Gastroesophageal sphincter (tissue), 4 donors: ENCODE measurements around the gene APOL1. TPM values are rescaled to one million over a fixed set of nuclear protein-coding genes. Genes with fewer than 3 reads are reported as not detected.

ENCODE experiments used
- ATAC-seq: fragments of 150-250 bp; one replicate; pipeline ENCODE4 v1.9.1; 2016; ENCODE audit warnings: mild to moderate bottlenecking, moderate library complexity
- H3K27ac ChIP-seq, 4 donors: fragments of 200-600 bp; sonication (generic) in 3 of 4; 1 replicate in 3 of 4; 2 replicates in 1 of 4; pipeline ENCODE4 v1.5.1; 2016 to 2019
- H3K27me3 ChIP-seq: fragments of 200-600 bp; sonication (generic); one replicate; pipeline ENCODE4 v1.5.1; 2019
- H3K36me3 ChIP-seq, 2 donors: fragments of 200-600 bp; sonication (generic); one replicate each; pipeline ENCODE4 v1.5.1; 2019; ENCODE audit warnings: control low read depth in 1 of 2
- H3K4me1 ChIP-seq, 3 donors: fragments of 200-600 bp; sonication (generic); 1 replicate in 2 of 3; 2 replicates in 1 of 3; pipeline ENCODE4 v1.5.1; 2016 to 2019; ENCODE audit warnings: control low read depth in 2 of 3
- H3K4me3 ChIP-seq, 2 donors: fragments of 200-600 bp; sonication (generic); one replicate each; pipeline ENCODE4 v1.5.1; 2019; ENCODE audit warnings: mild to moderate bottlenecking in 1 of 2, moderate library complexity in 1 of 2
- H3K9me3 ChIP-seq, 3 donors: fragments of 200-600 bp; sonication (generic); one replicate each; pipeline ENCODE4 v1.5.1; 2017 to 2019; ENCODE audit warnings: control low read depth in 2 of 3
- EP300 ChIP-seq: sonication (generic); formaldehyde crosslinking; IDR thresholded peaks from one replicate; pipeline ENCODE4 v1.6.1; 2017; ENCODE audit warnings: antibody characterized with exemption, mild to moderate bottlenecking
- POLR2A ChIP-seq, 2 donors: fragments of 450-650 bp; IDR thresholded peaks; one replicate each; pipeline ENCODE4 v1.6.1; 2017; ENCODE audit warnings: antibody characterized with exemption in 2 of 2, mild to moderate bottlenecking in 2 of 2, moderate library complexity in 1 of 2
- POLR2AphosphoS5 ChIP-seq: sonication (generic); formaldehyde crosslinking; IDR thresholded peaks from one replicate; pipeline ENCODE4 v1.6.1; 2017; ENCODE audit warnings: antibody characterized with exemption
- WGBS, 2 donors: methylation state at CpG; one replicate each; pipeline ENCODE4 v1.1.5; 2018; ENCODE audit warnings: low coverage in 1 of 2; 5-methylcytosine and 5-hydroxymethylcytosine counted together
- total RNA-seq, 4 donors: library from RNA; depleted of rRNA; stranded (reverse); fragments of >200 nt; gene quantifications; one replicate each; pipeline ENCODE4 v1.1.0, GENCODE V29; 2016
- TF ChIP-seq, protein P1 (sequence below), 4 experiments: fragments of 200-600 bp in 2 of 4; fragments of 450-650 bp in 2 of 4; sonication (generic) in 1 of 4; IDR thresholded peaks; one replicate each; pipeline ENCODE4 v1.5.1; 2017 to 2019; ENCODE audit warnings: antibody characterized with exemption in 4 of 4, mild to moderate bottlenecking in 2 of 4, moderate library complexity in 2 of 4

The APOL1 gene
- total RNA-seq, 4 donors from 2014 or later: 10.0 to 53.7 (median 26.0) TPM

DNA sequence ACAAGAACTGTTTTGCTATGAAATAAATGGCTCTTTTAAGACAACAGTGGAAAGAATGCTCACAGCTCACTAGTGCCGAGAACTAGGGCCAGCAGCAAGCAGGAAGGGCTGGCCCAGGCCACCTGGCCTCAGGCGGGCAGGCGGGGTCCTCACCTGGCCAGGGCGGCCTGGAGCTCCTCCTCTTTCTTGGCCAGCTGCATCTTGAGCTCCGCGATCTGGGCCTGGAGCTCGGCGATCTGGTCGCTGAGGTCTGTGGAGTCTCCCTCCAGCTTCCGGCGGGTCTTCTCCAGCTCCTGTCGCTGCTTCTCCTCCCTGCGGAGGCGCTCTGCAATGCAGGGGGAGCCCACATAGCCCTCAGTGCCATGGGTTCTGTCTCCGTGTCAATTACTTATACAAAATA, 43.8 kb downstream of the APOL1 start:
- 91% methylated on average over 11 of the region's 15 CpGs; no CpG with 5 or more reads in 1 of the 2 donors for WGBS, 2 donors
- H3K27ac ChIP-seq: peak overlapping the region in 3 of 4 donors; percentile 84 to 89 (median 87)
- H3K36me3 ChIP-seq: peaks cover 5 to 100% of the 10 kb centered on the region in 2 donors
- H3K4me1 ChIP-seq: peaks cover 0 to 4% (median 3%) of the 10 kb centered on the region in 3 donors
- no peak for TF ChIP-seq POLR2A (IDR thresholded peaks at IDR 0.05)
- TF ChIP-seq, protein P1, sequence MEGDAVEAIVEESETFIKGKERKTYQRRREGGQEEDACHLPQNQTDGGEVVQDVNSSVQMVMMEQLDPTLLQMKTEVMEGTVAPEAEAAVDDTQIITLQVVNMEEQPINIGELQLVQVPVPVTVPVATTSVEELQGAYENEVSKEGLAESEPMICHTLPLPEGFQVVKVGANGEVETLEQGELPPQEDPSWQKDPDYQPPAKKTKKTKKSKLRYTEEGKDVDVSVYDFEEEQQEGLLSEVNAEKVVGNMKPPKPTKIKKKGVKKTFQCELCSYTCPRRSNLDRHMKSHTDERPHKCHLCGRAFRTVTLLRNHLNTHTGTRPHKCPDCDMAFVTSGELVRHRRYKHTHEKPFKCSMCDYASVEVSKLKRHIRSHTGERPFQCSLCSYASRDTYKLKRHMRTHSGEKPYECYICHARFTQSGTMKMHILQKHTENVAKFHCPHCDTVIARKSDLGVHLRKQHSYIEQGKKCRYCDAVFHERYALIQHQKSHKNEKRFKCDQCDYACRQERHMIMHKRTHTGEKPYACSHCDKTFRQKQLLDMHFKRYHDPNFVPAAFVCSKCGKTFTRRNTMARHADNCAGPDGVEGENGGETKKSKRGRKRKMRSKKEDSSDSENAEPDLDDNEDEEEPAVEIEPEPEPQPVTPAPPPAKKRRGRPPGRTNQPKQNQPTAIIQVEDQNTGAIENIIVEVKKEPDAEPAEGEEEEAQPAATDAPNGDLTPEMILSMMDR (IDR thresholded peaks at IDR 0.05): no peak
- TF ChIP-seq POLR2AphosphoS5: no peak
- TF ChIP-seq EP300: no peak
- H3K27me3 ChIP-seq: no peaks in the 10 kb centered on the region
- H3K9me3 ChIP-seq: no peaks in the 10 kb centered on the region
- ATAC-seq: no peak
- H3K4me3 ChIP-seq: no peak overlapping the region

DNA sequence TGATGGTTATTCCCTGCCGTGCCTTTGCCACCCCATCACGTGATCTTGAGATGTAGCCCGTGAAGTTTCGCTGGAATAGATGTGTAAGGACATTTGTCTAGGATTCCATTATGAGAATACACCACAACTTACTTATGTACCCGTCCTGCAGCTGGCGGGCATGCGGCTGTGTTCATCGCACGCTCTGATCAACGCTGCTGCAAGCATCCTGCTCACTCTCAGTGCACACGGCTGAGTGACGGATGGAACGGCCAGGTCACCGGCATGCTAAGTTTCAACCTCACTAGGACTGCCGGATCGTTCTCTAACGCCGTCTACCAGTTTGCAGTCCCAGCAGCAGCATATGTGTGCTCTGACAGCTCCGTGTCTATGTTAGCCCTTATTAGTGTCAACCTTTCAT, 44.6 kb downstream of the APOL1 start:
- H3K27me3 ChIP-seq: no peaks in the 10 kb centered on the region
- no peak for TF ChIP-seq POLR2AphosphoS5
- TF ChIP-seq EP300: no peak
- TF ChIP-seq POLR2A (IDR thresholded peaks at IDR 0.05): no peak
- TF ChIP-seq, protein P1 (IDR thresholded peaks at IDR 0.05): no peak
- no peak for ATAC-seq
- H3K36me3 ChIP-seq: peaks cover 5 to 100% of the 10 kb centered on the region in 2 donors
- H3K4me3 ChIP-seq: no peak overlapping the region
- H3K4me1 ChIP-seq: peaks cover 0 to 13% (median 6%) of the 10 kb centered on the region in 3 donors
- H3K9me3 ChIP-seq: no peaks in the 10 kb centered on the region
- peak overlapping the region in 3 of 4 donors; percentile 84 to 89 (median 87) for H3K27ac ChIP-seq
- 23 to 87% methylated on average over 3 to 9 of the region's 19 CpGs for WGBS, 2 donors

DNA sequence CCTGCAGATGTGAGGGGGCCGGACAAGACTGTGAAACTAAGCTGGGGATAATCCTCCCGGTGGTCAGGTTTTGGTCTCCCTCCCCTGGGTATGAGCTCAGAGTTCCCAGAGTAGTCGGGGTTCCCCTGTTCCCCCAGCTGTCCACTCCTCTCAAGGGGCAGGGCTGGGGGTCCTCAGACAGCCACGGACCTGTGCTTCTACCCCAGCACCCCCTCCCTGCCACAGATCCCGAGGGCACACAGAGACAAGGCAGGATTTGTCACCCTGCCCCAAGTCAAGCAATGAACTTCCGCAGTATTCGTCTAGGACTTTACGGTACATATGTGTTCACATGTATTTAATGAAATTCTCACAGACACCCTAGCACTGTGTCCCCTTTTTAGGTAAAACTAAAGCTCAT, 45.2 kb downstream of the APOL1 start:
- Histone ChIP-seq H3K4me1 (peaks cover 0 to 19% (median 9%) of the 10 kb centered on the region in 3 donors), H3K4me3 (no peak overlapping the region), H3K27ac (peak overlapping the region in 3 of 4 donors; percentile 84 to 89 (median 87)), H3K9me3 (no peaks in the 10 kb centered on the region), H3K27me3 (no peaks in the 10 kb centered on the region), H3K36me3 (peaks cover 5 to 100% of the 10 kb centered on the region in 2 donors)
- ATAC-seq: no peak
- TF ChIP-seq POLR2A (IDR thresholded peaks at IDR 0.05): no peak
- TF ChIP-seq POLR2AphosphoS5: no peak
- TF ChIP-seq, protein P1 (IDR thresholded peaks at IDR 0.05): no peak
- no peak for TF ChIP-seq EP300
- WGBS, 2 donors: 81 to 82% methylated on average over 4 to 5 of the region's 8 CpGs

DNA sequence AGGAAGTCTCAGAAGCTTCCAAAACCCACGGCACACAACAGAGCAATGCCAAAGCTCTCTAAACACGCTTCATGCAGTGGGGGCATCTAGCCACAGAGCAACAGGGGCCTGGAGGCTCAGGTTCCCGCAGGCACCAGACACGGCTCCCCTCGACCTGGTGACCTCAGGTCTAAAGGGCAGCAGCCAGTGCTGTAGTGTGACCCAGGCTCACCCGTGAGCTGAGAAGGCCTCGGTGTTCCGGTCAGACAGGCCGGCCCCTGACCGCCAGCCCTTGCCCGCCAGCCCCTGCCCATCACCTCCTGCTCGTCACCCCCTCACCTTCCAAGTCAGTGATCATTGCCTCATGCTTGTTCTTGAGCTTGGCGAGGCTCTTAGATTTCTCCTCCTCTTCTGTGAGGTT, 45.7 kb downstream of the APOL1 start:
- peaks cover 0 to 22% (median 12%) of the 10 kb centered on the region in 3 donors for H3K4me1 ChIP-seq
- TF ChIP-seq, protein P1 (IDR thresholded peaks at IDR 0.05): no peak
- H3K4me3 ChIP-seq: no peak overlapping the region
- ATAC-seq: no peak
- peak overlapping the region in 3 of 4 donors; percentile 84 to 89 (median 87) for H3K27ac ChIP-seq
- H3K27me3 ChIP-seq: no peaks in the 10 kb centered on the region
- 77% methylated on average over 8 of the region's 13 CpGs; no CpG with 5 or more reads in 1 of the 2 donors for WGBS, 2 donors
- peaks cover 5 to 100% of the 10 kb centered on the region in 2 donors for H3K36me3 ChIP-seq
- H3K9me3 ChIP-seq: no peaks in the 10 kb centered on the region

DNA sequence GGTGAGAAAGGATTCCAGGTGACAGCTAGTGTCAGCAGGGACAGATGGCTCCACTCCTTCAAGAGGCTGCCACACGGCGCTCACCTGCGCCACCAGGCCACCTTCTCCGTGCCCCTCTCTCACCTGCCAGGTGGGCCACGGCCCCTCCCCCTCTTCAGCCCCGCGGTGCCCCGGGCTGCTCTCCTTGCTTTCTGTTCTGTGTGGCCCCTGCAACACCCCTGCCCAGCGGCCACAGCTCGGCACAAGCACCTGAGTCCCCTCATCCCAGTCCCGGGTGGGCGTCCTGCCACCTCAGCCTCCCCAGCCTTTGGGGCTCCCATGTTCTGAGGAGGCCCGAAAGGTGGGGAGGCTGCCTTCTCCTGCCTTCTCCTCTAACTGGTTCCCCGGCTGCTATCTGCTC, 46.4 kb downstream of the APOL1 start:
- H3K27ac ChIP-seq: peak overlapping the region in 3 of 4 donors; percentile 84 to 89 (median 87)
- peaks cover 0 to 29% (median 12%) of the 10 kb centered on the region in 3 donors for H3K4me1 ChIP-seq
- TF ChIP-seq POLR2AphosphoS5 (no peak), EP300 (no peak)
- TF ChIP-seq, protein P1 (IDR thresholded peaks at IDR 0.05): no peak
- peaks cover 5 to 100% of the 10 kb centered on the region in 2 donors for H3K36me3 ChIP-seq
- no peak overlapping the region for H3K4me3 ChIP-seq
- H3K27me3 ChIP-seq: no peaks in the 10 kb centered on the region
- no peaks in the 10 kb centered on the region for H3K9me3 ChIP-seq
- no CpG with 5 or more reads among the region's 14 CpGs for WGBS, 2 donors
- ATAC-seq: no peak
